ENCODE data around the gene RCBTB2.
"Not testable (repeated sequence)": the region's sequence is repeated elsewhere in the genome, so short reads cannot be mapped to it uniquely, and the experiment has no call there.

The RCBTB2 gene

GRCh38 chr13:48492096-48492440, 40.8 kb downstream of the RCBTB2 start:
- no peak for DNase-seq

DNA sequence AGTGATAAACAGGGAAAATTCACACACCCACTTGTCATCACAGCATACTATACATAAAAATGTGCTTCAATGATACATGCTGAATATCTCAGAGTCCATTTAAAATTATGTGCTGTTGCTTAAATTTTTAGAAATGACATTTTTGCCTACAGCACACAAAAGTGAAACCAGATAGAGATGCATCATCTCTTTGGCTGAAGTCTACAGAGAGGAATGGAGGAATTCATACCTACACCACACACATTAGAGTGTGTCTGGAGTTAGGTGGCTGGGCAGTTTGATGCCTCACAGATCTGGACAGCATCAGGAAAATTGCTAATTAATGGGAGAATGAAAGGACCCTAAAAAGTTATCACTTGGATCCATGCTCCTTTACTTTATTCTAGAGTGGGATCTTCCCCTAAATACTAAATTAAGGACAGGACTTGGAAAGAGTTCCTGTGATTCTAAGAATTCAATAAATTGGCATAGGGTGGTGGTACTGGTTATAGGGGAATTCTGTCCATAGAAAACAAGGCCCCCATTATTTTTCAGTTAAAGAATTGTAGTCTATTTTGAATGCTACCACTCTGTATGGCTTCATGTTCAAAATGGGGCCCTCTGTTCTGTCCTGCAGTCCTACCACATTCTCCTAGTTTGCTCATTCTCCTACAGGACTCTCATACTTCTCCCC, 41.3 kb downstream of the RCBTB2 start:
- no peak for DNase-seq

DNA sequence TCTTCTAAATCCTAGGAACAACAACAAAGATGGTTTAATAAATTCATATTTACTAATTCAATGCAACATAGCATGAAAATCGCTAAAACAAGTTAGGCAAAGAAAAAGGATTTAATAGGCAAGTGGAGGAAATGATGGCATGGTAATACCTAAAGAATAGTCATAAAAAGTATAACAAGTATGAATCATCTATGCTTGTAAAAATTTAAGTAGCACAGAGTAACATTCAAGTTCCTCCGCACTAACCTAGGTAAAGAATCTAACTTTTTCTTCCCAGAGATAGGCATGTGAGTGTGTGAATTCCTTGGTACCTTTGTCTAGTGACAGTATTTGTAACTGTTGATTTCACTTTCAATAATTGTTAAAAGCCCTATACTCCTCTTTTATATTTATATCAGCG, 42.6 kb downstream of the RCBTB2 start:
- DNase-seq = no peak

DNA sequence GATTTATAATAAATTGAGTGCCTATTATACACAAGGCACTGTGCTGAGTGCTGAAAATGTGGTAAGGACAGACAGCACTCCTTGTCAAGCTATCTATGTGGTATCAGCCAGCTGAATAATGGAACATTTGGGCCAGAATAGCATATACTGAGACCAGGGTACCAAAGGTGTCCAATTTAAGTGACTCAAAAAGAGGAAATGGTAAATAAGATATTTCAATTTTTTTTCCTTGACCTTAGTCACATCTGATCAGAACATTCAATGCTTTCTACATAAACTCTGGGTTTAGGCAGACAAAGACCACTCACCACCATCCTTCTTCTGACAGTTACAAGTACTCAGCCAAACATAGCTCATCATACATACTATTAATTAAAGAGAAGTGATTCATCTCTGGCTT, 43.2 kb downstream of the RCBTB2 start:
- no peak for DNase-seq

DNA sequence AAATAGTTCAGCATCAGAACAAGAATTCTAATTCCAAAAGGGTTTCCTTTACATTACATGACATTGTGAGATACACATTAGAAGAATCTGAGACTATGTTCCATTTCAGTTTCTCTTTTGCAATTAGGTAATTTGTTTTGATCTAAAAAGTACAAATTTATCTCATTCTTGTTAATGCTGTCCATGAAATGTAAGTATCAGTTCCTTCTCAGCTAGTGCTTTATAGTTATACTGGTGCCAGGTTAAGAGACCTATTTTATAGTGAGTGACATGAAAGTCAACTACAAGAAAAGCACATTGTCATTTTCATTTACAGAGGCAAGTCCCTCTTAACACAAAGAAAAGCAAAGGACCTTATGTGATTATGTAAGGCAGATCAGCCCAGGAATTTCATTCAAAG, 43.9 kb downstream of the RCBTB2 start:
- DNase-seq = no peak

- DNase-seq = no peak
These were observed 44.9 kb downstream of the RCBTB2 start for GRCh38 chr13:48487968-48488367.

DNA sequence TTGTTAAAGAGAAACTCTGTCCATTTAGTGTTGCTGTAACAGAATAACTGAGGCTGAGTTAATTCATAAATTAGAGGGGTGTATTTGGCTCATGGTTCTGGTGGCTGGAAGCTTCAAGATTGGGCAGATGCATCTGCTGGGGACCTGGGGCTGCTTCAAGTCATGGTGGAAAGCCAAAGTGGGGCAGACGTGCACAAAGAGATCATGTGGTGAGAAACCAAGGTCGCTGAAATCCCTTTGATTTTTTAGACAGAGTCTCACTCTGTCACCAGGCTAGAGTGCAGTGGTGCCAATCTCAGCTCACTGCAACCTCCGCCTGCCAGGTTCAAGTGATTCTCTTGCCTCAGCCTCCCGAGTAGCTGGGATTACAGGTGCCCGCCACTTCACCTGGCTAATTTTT, 46.0 kb downstream of the RCBTB2 start:
- no peak for DNase-seq

DNA sequence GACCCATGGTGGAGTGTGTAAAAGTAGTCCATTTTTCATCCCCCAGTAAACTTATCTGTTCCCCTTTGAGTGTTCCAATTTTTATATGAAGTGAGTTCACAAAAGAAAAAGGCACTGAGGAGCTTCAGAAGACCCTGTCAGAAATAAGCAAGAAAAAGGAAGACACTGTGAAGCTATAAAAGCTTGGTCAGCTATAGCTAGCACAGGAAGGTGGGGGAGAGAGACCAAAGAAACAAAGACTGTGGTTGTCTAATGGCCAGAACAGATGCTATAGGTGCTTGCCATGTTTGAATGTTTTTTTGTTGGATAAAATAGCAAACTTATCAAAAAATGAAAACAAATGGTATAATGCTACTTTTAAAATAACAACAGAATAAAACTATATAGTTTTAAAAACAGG, 46.5 kb downstream of the RCBTB2 start:
- no peak for DNase-seq

GRCh38 chr13:48485432-48485831, 47.4 kb downstream of the RCBTB2 start:
- DNase-seq = no peak

DNA sequence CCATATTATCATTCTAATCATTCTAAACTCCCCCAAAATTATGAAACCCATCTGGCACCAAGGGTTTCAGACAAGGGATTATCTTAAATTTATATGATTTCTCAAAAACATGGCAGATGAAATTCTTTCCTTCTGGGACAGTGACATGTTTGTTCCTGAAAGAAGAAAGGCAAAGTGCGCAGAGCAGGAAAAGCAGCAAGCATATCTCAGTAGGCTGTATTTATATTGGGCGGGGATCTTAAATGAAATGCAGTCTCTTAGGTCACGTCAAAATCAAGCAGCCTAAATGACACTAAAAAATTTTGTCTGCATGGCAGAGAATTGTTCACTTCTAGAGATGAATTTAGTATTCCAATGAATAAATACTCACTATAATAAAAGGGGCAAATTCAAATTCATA, 49.3 kb downstream of the RCBTB2 start:
- DNase-seq = no peak

DNA sequence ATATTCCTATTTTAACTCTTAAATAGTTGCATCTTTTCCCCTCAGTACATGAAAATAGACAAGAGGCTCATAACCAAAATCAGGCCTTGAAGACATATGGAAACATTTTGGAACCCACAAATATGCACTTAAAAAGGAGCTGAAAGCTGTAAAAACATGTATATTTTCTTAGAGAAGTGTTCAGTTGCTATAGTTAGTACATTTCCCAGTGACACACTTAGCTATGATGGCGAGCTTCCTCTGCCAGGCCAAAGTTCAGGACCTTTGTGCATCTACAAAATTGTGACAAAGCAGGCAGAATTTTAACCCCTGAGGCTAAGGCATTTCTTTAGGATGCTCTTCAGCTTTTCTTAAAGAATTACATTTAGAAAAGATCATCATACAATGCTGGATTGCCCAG, 54.5 kb downstream of the RCBTB2 start:
- no peak for DNase-seq

DNA sequence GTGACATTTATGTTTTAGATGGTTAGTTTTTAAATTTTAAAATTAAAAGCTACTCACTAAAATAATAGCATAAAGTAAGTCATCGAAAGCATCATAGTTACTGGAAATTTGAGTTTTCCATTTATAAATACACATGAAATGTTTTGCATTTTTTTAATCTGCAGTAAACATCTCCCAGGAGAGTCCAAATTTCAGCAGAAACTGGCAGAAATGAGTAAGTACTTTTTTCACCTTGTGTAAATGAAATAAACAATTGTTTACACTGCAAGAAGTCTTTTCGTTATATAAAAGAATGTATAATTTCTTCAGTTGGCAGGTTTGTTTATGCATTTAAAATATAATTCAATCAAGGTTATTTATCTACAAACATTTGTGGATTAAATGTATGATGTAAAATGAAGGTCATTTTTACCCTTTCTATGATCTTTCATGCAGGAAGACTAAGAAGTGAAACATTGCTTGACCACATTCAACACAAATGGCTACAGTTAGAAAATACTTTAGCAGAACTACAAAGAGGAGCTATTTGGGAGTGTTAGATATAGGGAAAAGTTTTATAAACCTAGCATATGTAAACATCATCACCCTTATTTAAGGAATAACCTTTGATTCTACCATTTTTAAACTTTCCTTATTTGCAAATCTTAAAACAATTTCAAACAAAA, 55.6 kb downstream of the RCBTB2 start:
- no peak for DNase-seq

- DNase-seq = no peak
These were observed 56.2 kb downstream of the RCBTB2 start for GRCh38 chr13:48476686-48477085.

- DNase-seq = no peak
These were observed 56.7 kb downstream of the RCBTB2 start for GRCh38 chr13:48476215-48476614.

GRCh38 chr13:48475230-48475629, 57.6 kb downstream of the RCBTB2 start:
- DNase-seq = no peak

DNA sequence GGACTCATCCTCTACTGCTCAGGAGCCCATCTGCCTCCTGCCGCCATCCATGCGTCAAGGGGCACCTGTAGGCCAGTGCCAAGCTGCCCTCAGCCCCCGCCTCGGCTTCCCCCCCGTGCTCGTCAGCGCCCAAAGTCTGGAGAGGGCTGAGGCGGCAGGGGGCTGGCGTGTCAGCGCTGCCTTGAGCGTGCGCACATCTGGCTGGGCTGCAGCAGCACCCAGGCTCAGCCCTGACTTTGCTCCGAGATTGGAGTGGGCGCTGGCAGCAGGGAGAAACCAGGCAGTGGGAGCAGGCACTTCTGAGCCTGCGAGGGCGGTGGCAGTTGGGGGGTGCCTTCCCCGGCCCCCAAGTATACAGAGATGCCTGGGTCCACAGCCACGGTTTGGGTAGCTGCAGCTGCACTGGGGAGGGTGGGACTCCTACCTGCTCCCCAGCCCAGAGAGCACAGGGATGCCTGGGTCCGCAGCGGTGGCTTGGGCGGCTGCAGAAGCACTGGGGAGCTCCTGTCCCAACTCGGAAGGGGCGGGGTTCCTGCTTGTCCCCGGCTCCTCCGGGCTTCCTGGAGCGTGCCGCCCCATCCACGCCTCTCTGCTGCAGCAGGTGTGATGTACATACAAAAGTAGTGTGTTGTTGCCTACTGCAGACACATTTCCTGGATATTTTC, 75.2 kb downstream of the RCBTB2 start:
- no peak for DNase-seq

DNA sequence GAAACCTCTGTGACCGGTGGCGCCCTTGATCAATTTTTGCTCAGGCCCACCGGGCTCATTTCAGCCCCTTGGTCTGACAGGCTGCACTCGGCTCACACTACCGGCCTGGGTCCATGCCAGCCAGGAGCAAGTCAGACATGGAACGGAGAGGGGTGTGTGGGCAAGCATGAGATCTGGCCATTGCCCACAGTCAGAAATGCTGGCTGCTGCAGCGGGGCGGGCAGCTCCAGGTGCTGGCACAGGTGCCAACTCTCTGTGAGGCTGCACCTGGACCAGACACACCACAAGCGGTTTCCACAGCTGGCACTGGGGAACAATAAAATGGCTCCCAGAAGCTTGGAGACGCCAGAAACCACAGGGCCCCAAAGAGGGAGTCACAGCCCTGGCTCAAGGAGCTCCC, 76.3 kb downstream of the RCBTB2 start:
- DNase-seq = no peak

DNA sequence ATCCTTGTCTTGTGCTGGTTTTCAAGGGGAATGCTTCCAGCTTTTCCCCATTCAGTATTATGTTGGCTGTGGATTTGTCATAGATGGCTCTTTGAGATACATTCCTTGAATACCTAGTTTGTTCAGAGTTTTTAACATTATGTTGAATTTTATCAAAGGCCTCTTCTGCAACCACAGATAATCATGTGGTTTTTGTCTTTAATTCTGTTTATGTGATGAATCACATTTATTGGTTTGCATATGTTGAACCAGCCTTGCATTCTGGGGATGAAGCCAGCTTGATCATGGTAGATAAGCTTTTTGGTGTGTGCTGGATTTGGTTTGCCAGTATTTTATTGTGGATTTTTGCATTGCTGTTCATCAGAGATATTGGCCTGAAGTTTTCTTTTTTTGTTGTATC, 81.7 kb downstream of the RCBTB2 start:
- not testable (repeated sequence) for DNase-seq

GRCh38 chr13:48449656-48450055, 83.2 kb downstream of the RCBTB2 start:
- no peak for DNase-seq

DNA sequence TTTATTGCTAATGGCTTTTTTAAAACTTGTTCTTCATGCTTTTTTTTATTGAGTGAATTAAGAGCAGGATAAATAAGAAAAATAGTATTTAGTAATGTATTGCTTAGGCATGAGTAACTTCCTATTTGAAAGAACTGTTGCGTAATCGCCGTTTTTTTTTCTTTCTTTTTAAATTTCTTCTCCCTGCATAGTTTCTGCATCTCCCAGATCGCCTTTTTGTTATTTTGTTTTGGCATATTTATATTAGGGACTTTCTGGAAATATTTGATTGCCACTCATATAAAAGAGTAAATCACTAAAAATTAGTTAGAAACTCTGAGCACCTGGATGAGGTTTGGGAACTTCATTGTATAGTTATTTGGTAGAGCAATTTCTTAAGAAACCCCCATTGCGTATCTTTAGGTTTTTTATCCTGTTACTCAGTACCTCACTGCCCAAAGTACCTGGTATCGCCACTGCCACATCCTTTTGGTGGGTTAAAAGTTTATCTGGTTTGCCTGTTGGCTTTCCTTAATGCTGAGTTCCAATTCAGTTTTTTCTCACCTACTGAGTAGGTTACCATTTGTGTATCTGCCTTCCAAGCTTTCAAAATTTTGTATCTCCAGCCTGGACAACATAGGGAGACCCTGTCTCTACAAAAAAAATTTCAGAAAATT, 83.8 kb downstream of the RCBTB2 start:
- no peak for DNase-seq

- peak in 1 of 2 experiments; percentile 5 for DNase-seq
These were observed 84.5 kb downstream of the RCBTB2 start for GRCh38 chr13:48448285-48448958.

DNA sequence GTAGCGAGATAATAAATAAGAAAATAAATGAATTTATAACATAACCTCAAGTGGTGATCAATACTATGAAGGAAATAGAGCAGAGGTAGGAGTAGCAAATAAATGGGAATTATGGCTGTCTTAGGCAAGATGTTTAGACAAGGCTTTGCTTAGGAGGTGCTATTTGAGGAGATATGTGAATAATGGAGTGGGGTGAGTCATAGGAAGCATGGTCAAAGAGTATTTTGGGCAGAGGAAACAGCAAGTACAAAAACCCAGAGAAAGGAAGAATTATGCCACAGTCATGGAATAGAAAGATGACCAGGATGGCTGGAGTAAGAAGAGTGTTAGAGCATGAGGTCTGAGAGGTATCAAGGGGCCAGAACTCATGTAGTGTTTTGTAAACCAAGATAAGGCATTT, 86.4 kb downstream of the RCBTB2 start:
- no peak for DNase-seq

DNA sequence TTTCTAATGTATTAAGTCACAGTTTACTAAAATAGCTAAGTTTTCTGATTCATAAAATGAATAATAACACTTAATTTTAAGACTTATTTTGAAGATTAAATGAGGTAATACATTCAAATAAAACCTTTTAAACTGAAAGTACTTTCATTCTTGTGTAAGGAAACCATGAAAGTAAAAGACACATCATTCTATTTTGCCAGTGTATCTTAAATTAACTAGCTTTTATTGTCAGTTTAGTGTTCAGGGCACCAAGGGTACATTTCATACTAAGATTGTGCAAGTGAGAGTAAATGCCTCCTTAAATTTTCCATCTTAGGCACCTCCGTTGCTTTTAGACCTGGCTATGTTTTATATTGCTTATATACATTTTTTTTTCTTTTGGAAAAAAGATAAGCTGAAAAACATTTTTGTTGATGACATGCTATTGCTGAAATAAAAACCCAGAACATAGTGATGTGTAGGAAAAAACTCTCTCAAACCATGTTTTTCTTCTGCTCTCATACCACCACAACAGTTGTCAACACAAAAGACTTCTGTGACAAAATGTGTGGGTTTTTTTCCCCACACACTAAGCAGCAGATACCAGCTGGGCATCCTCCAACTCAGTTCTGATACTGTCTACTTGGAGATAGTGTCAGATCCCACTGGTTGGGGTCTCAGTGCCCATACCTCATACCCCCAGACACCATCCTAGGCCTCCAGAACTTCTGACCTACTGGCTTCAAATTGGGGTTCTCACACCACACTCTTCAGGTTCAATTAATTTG, 89.3 kb downstream of the RCBTB2 start:
- DNase-seq = no peak

Measured in NCI-H524 (cell line).